ENCODE data around the gene ZNF28.
"Not testable (repeated sequence)": the region's sequence is repeated elsewhere in the genome, so short reads cannot be mapped to it uniquely, and the experiment has no call there.

Gene ZNF28

DNA sequence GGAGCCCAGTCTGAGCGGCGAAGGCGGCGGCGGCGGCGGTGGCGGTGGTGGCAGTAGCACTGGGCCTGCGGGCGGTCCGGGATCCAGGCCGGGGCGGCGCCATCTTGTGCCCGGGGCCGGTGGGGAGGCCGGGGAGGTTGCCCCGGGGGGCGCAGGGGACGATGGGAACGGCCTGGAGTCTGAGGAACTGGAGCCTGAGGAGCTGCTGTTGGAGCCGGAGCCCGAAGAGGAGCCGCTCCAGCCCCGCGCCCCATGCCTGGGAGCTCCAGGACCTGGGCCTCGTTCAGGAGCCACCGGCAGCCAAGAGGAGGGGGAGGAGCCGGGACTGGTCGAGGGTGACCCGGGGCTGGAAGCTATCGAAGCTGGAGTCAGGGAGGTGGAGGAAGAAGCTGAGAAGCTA is 11.6 kb downstream of the ZNF28 start:
- TF ChIP-seq, protein P1, sequence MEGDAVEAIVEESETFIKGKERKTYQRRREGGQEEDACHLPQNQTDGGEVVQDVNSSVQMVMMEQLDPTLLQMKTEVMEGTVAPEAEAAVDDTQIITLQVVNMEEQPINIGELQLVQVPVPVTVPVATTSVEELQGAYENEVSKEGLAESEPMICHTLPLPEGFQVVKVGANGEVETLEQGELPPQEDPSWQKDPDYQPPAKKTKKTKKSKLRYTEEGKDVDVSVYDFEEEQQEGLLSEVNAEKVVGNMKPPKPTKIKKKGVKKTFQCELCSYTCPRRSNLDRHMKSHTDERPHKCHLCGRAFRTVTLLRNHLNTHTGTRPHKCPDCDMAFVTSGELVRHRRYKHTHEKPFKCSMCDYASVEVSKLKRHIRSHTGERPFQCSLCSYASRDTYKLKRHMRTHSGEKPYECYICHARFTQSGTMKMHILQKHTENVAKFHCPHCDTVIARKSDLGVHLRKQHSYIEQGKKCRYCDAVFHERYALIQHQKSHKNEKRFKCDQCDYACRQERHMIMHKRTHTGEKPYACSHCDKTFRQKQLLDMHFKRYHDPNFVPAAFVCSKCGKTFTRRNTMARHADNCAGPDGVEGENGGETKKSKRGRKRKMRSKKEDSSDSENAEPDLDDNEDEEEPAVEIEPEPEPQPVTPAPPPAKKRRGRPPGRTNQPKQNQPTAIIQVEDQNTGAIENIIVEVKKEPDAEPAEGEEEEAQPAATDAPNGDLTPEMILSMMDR (IDR thresholded peaks at IDR 0.05; ENCODE audit: low read depth, low read length, missing control alignments): no peak
- no peak overlapping the region for H3K4me3 ChIP-seq (replicated peaks; ENCODE audit: low read depth, low read length)
- DNase-seq (ENCODE audit: extremely low read depth, low read depth): no peak

DNA sequence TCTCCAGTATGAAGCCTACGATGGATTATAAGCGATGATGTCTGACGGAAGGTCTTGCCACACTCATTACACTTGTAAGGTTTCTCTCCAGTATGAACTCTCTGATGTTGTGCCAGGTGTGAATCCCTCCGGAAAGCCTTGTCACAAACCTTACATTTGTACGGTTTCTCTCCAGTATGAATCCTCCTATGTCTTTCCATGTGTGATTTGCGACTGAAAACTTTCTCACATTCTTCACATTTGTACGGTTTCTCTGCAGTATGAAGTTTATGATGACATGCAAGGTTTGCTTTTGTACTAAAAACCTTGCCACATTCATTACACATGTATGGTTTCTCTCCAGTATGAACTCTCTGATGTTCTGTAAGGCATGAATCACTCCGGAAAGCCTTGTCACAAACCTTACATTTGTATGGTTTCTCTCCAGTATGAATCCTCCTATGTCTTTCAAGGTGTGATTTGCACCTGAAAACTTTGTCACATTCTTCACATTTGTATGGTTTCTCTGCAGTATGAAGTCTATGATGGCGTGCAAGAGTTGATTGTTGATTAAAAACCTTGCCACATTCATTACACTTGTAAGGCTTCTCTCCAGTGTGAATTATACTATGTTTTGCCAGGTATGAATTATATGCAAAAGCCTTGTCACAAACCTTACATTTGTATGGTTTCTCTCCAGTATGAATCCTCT is 21.3 kb downstream of the ZNF28 start:
- not testable (repeated sequence) for DNase-seq (ENCODE audit: extremely low read depth, low read depth); H3K4me3 ChIP-seq (replicated peaks; ENCODE audit: low read depth, low read length)

DNA sequence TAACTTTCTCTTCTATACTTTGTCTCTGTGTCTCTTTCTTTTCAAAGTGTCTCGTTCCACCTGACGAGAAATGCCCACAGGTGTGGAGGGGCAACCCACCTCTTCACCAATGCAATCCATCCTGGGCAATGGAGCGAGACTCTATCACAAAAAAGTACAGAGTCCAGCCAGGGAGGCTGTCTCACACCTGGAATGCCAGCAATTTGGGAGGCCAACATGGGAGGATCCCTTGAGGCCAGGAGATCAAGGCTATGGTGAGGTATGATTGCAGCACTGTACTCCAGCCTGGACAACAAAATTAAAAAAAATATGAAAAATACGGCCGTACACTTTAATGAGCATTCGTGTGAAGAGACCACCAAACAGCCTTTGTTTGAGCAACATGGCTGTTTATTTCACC is 32.0 kb downstream of the ZNF28 start:
- TF ChIP-seq, protein P1 (IDR thresholded peaks at IDR 0.05; ENCODE audit: low read depth, low read length, missing control alignments): no peak
- no peak for DNase-seq (ENCODE audit: extremely low read depth, low read depth)
- H3K4me3 ChIP-seq (replicated peaks; ENCODE audit: low read depth, low read length): no peak overlapping the region

DNA sequence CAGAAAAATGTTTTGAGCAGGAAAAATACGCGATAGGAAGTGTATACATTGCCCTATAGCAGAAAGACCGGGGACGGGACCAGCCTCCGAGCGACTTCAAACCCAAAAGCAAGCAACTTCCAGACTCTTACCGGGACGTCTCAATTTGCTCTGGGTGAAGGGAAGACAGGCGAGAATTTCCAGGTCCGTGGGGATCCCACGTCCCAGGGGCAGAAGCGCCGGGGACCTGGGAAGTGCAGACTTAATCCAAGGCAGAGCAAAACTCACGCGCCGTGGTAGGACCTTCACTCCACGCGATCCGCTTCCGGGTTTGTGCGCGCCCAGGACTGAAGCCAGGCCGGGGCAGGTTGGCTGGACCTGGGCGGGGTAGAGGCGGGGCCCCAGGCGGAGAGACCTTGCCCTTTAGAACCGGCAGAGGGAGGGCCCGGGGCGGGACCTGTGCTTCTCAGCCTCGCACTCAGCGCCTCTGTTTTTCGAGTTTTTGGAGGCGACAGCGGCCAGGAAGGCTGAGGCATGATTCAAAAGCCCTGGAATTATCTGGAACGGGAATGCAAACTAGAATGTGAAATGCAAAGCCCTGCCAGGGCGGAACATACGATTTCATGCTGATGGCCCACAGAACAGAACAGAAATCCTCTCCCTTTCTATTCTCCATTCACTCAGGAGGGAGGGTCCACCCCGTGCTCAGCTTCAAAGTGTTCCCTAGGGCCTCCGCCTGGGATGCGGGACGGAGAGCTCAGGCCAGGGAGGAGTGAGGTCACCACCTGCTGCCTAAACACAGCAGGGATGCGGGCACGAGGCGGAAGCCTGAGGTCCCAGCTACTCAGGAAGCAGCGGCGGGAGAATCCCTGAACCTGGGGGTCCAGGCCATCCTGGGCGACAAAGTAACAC is 34.7 kb downstream of the ZNF28 start, which contains the start of gene ZNF600:
TSS of gene ZNF600 (minus strand) at position 328 of the 891 bp plus-strand sequence. CDS start 7,903 bp downstream, outside the sequence.
- H3K4me3 ChIP-seq (replicated peaks; ENCODE audit: low read depth, low read length): peak within 1 kb of the TSS; percentile 58
- DNase-seq (ENCODE audit: extremely low read depth, low read depth): peak; percentile 4

DNA sequence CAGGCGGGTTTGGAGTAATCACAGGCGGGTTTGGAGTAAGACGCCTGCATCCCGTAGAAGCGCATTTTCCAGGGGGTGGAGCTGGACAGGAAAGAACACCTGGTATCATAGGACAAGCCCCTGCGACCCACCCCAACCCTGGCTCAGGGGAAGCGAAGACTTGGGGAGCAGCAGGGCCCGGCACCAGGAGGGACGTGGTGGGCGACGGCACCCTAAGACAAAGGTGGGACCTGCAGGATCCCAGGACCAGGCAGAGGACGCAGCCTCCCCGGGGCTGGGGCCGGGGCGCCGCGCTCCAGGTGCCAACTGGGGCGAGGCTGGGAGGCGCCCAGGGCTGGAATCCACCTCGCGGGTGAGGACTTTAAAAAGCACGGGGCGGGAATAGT is 35.4 kb downstream of the ZNF28 start:
- peak overlapping the region; percentile 58 for H3K4me3 ChIP-seq (replicated peaks; ENCODE audit: low read depth, low read length)
- no peak for DNase-seq (ENCODE audit: extremely low read depth, low read depth)

DNA sequence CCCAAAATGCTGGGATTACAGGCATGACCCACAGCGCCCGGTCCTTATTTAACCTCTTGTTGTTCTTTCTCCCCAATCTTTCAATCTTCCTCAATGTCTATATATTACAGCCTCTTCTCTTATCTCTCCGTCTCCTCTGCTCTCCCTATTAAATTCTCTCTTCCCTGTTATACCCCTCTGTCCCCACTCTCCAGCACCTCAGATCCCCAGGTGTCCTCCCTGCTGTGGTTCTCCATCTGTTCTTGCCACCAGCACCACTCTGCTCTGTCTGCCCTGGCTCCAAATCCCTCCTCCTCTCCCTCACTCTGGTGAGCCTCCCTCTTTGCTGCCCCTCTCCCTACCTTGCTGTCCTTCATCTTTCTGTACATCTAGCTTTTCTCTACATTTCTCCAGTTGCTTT is 35.9 kb downstream of the ZNF28 start:
- DNase-seq (ENCODE audit: extremely low read depth, low read depth): no peak
- TF ChIP-seq, protein P1 (IDR thresholded peaks at IDR 0.05; ENCODE audit: low read depth, low read length, missing control alignments): no peak
- H3K4me3 ChIP-seq (replicated peaks; ENCODE audit: low read depth, low read length): no peak overlapping the region; the same call in 1 of the 2 replicates

More for the DNA sequence above, 35.4 kb downstream of the ZNF28 start:
- TF ChIP-seq, protein P1 (IDR thresholded peaks at IDR 0.05; ENCODE audit: low read depth, low read length, missing control alignments): no peak

DNA sequence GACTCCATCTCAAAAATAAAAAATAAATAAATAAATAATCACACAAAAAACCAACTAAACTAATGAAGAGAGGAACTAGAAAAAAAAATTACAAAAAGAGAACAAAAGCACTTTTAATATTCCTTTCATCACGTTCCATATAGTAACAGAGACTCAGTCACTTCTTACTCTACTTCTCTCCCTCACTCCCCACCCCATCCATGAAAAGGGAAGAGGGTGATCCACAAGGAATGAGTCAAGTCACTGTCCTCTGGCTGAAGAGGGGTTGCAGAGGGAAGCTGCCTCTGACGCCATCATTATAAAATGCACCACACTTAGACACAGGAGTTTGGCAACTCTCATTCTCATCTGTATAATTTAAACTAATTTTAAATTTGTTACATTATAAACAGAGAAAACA is 38.6 kb downstream of the ZNF28 start:
- H3K4me3 ChIP-seq (replicated peaks; ENCODE audit: low read depth, low read length); DNase-seq (ENCODE audit: extremely low read depth, low read depth): not testable (repeated sequence)

DNA sequence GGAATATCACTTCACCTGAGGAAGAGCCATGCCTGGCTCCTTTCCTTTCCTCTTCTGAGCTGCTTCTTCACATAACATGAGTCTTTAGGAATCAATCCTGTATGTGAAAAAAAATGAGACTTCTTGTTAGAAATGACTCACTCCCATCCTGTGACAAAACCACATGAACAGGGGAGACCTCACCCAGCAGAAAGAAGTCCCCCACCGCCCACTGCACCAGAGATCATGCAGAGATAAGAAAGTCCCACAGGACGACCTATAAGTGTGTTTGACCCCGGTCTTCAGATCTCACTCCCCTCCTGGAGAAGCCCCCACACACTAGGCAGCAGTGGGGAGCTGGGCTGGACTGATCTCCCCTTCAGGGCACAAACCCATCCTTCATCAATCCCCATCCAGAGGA is 42.6 kb downstream of the ZNF28 start:
- no peak overlapping the region for H3K4me3 ChIP-seq (replicated peaks; ENCODE audit: low read depth, low read length)
- no peak for DNase-seq (ENCODE audit: extremely low read depth, low read depth)
- TF ChIP-seq, protein P1 (IDR thresholded peaks at IDR 0.05; ENCODE audit: low read depth, low read length, missing control alignments): no peak

DNA sequence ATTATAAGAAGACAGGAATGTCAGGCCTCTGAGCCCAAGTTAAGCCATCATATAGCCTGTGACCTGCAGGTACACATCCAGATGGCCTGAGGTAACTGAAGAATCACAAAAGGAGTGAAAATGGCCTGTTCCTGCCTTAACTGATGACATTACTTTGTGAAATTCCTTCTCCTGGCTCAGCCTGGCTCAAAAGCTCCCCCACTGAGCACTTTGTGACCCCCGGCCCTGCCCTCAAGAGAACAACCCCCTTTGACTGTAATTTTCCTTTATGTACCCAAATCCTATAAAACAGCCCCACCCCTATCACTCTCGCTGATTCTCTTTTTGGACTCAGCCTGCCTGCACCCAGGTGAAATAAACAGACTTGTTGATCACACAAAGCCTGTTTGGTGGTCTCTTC is 65.0 kb downstream of the ZNF28 start:
- H3K4me3 ChIP-seq (replicated peaks; ENCODE audit: low read depth, low read length); DNase-seq (ENCODE audit: extremely low read depth, low read depth): not testable (repeated sequence)

All from HFF-Myc (cell line).